Cerebellar cortex (tissue), 1 donor: Measurements from ENCODE around the gene RNF11.

Source experiments
- DNase-seq: peaks from one replicate; pipeline ENCODE4 v3.0.0-alpha.2; 2015; ENCODE audit warnings: low spot score

Gene RNF11

GRCh38 chr1:51265618-51266017 is 29.5 kb downstream of the RNF11 start:
- no peak for DNase-seq

GRCh38 chr1:51266181-51266580 is 30.1 kb downstream of the RNF11 start:
- DNase-seq = no peak

GRCh38 chr1:51266791-51267190 is 30.7 kb downstream of the RNF11 start:
- no peak for DNase-seq

- DNase-seq = no peak
These were observed 32.6 kb downstream of the RNF11 start for GRCh38 chr1:51268634-51269033.

GRCh38 chr1:51270751-51271150 is 34.7 kb downstream of the RNF11 start:
- DNase-seq = no peak

GRCh38 chr1:51272916-51273315 is 36.8 kb downstream of the RNF11 start:
- no peak for DNase-seq

- DNase-seq = no peak
These were observed 38.6 kb downstream of the RNF11 start for GRCh38 chr1:51274676-51275075.

- DNase-seq = no peak
These were observed 40.2 kb downstream of the RNF11 start for GRCh38 chr1:51276286-51276685.

- DNase-seq = no peak
These were observed 44.4 kb downstream of the RNF11 start for GRCh38 chr1:51280321-51280978.

- no peak for DNase-seq
These were observed 45.7 kb downstream of the RNF11 start for GRCh38 chr1:51281807-51282206.

GRCh38 chr1:51282605-51283004 is 46.5 kb downstream of the RNF11 start:
- DNase-seq = no peak

- no peak for DNase-seq
These were observed 47.9 kb downstream of the RNF11 start for GRCh38 chr1:51283979-51284378.

GRCh38 chr1:51284487-51284954 is 48.4 kb downstream of the RNF11 start:
- DNase-seq = no peak

GRCh38 chr1:51285055-51285454 is 49.0 kb downstream of the RNF11 start:
- no peak for DNase-seq

- DNase-seq = no peak
These were observed 51.9 kb downstream of the RNF11 start for GRCh38 chr1:51287966-51288365.

GRCh38 chr1:51288578-51288977 is 52.5 kb downstream of the RNF11 start:
- no peak for DNase-seq

GRCh38 chr1:51289676-51290488 is 53.8 kb downstream of the RNF11 start:
- DNase-seq = peak; percentile 46

GRCh38 chr1:51290489-51290847 is 54.4 kb downstream of the RNF11 start:
- DNase-seq = no peak

GRCh38 chr1:51293898-51294515 is 57.9 kb downstream of the RNF11 start:
- DNase-seq = no peak

GRCh38 chr1:51294566-51295184 is 58.6 kb downstream of the RNF11 start:
- DNase-seq = no peak

GRCh38 chr1:51295926-51296325 is 59.9 kb downstream of the RNF11 start:
- DNase-seq = no peak
